ENCODE results near the gene PPP1R26.

The PPP1R26 gene

DNA sequence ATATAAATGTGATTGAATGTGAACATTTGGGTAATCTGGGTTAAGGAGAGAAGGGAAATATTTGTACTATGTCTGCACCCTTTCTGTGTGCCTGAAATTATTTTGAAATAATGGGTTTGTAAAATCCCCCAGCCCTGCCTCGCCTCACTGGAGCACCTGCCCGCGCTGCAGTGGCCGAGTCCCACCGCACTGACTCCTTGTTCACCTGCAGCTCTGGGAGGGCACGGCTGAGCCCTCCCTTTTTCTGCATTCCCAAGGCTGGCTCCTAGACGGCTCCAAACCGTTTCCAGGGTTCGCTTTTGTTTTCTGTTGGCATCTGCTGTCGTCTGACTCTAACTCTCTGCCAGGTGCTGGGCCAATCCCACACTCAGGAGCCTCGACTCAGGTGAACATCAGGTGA, 17.6 kb upstream of the PPP1R26 start:
- DNase-seq, result no peak

GRCh38 chr9:135463140-135463539, 16.4 kb upstream of the PPP1R26 start:
- DNase-seq, result no peak

GRCh38 chr9:135464181-135464580, 15.4 kb upstream of the PPP1R26 start:
- no peak for DNase-seq

DNA sequence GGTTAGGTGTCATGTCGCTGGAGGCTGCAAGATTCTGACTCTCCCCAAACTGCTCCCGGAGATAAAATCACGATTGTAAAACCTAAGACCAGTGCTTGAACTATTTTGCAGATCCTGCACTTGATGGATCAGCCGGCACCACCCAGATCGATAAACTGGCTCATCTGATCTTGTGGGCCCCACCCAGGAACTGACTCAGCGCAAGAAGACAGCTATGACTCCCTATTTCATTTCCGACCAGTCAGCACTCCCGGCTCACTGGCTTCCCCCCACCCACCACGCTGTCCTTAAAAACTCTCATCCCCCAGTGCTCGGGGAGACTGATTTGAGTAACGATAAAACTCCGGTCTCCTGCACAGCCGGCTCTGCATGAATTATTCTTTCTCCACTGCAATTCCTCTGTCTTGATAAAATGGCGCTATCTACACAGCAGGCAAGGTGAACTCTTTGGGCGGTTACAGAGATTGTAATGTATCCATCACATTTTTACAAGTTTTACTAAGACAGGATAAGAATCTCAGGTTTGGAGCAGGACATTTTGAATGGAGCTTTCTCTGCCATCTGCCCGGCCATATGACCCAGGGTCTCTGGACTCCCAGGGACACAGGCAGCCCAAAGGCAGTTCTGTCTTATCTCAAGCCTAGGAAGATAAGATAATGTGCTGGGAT, 10.6 kb upstream of the PPP1R26 start:
- peak; percentile 45 for DNase-seq

DNA sequence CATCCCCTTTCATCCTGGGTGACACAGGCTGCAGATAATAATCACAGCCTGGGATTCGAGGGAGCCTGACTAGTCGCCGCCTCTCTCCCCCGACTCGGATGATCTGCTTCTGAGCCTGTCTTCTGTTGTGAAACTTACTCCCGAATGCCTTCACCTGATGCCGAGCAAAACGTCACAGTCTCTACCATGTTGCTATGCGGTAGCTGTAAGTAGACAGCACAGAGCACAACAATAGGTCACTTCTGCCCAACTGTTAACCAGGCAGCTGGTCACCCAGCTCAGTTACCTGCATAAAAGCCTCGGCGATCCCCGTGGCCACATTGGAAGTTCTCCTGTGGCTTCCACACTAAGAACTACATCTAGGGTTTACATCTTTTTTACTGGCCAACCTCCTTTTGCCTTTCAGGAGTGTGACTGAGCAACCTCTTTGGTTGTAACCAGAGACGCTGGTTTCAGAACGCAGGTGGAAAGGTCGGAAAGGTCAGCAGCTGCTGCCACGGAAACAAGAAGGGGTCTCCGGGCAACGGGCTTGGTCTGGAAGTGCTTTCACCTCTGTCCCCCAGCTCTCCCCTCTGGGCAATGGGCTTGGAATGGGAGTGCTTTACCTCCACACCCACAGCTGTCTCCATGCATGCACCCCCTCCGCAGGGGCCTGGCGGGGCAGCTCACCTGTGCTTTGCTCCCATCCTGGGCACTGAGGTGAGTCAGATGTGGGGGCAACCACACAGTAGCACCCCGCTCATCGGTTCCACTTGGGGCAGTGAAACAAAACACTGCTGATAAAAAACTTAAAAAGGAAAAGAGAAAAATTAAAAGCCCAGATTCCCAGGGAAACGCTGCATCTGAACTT, 7.6 kb upstream of the PPP1R26 start:
- no peak for DNase-seq

DNA sequence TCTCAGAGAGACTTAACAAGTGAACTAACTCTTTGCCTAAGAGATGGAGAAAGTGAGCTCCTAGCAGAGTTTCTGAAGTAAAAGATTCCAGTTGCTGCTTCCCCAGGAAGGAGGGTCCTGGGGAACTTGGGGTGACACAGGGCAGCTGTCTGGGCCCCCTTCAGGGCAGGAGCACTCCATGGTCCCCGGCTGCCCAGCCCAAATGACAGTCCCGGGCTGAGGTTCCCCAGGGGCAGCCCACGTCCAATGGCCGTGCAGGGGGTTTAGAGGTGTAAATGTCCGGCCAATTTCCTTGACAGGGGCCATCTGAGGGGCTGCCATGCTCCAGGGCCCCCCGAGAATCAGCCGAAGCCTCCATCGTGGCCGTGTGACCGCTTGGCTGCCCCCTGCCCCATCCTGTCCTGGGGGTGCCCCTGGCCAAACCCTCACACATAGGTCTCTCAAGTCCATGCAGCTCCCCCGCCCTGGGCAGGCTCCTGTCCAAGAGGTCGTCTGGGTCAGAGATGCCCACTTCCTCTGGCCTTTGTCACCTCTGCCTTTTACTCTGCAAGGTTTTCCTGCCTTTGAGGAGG, 5.5 kb upstream of the PPP1R26 start:
- DNase-seq, result no peak

DNA sequence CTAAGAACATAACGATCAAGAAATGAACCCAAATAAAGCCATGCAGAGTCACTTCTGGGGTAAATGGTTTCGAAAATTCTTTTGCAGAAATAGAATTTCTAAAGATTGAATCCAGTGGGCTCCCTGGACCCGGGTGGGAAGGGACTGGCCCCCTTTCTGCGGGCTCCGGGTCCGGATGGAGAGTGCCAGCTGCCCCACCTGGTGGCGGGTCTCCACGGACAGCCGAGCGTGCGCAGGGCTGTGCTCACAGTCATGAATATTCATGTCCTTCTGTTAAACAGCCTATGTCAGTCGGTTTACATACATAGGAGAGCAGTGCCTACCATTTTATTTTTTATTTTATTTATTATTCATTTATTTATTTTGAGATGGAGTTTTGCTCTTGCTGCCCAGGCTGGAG, 4.7 kb upstream of the PPP1R26 start:
- no peak for DNase-seq

GRCh38 chr9:135476561-135477355, 2.8 kb upstream of the PPP1R26 start:
- DNase-seq, result no peak

- no peak for DNase-seq
These were observed 1.4 kb upstream of the PPP1R26 start for GRCh38 chr9:135478191-135478590.

DNA sequence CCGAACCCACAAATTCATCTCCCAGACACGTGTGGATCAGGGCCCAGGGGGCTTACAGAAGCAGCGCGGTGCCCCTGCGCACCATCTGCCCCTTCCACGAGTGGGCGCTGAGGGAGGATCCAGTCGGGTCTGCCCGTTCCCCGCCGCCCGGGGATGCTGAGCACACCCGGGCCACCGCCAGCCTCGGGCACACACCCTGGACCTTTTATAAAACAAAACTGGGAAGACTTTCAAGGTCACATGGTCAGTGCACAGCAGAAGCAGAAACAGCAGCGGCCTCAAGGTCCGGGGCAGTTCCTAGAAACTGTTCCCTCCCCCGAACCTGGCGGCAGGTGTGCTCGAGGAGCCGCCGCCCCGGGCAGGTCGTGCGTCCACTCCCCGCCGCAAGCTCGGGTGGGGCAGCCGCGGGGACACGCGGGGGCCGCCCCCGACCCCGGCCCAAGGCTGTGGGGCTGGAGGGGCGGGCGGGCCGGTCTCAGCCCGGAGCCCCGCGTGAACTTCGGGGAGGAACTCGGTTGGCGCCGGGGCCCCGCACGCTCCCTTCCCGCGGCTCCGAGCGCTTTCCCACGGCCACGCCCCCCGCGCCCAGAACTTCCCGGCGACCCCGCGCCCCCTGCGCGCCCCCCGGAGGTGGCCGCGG, 633 bp upstream of the PPP1R26 start:
- DNase-seq, result no peak

GRCh38 chr9:135480071-135480939, 723 bp downstream of the PPP1R26 start:
- no peak for DNase-seq

DNA sequence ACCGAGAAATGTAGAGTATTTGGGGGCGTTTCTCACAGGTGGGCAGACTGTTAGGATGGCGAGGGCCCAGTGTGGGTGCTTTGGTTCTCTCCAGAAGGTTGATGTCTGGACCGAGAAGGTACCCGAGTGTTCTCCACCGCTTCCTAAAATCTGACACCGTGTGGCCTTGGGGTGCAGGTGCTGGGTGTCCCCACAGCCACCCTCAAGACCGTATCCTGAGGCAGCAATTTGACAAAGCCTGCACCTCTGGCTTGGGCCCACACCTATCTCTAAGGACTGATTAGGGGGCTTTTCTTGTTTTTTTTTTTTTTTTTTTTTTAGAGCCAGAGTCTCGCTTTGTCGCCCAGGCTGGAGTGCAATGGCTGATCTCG, 1.3 kb downstream of the PPP1R26 start:
- no peak for DNase-seq

- DNase-seq, result no peak
These were observed 2.6 kb downstream of the PPP1R26 start for GRCh38 chr9:135482015-135482754.

DNA sequence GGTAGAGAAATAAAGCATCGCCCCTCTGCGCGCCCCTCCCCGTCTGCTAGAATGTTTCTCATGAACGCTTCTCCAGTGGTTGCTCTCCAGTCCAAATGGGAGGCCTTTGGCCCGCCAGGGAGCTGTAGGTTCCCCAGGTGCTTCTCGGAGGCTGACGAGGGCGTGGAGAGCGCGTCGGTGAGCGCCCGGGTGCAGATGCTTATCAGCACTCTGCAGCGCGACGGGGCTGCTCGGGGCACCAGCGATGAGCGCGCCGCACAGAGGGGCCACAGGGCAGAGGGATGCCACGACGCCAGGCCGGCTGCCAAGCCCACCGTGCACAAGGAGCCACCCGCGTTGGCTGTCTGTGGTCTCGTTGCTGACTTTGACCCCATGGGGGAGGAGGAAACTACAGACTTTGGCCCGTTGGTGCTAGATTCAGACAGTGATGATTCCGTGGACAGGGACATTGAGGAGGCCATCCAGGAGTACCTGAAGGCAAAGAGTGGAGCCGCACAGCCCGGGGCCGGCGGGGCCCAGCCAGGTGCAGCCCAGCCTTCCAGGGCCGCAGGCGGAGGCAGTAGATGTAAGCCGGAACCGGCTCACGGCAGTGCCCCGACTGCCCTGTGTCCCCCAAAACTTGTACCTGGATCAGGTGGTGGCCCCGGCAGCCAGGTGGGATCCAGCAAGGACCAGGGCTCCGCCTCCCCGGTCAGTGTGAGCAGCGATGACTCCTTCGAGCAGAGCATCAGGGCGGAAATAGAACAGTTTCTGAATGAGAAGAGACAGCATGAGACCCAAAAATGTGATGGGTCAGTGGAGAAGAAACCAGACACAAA, 5.1 kb downstream of the PPP1R26 start:
- no peak for DNase-seq

DNA sequence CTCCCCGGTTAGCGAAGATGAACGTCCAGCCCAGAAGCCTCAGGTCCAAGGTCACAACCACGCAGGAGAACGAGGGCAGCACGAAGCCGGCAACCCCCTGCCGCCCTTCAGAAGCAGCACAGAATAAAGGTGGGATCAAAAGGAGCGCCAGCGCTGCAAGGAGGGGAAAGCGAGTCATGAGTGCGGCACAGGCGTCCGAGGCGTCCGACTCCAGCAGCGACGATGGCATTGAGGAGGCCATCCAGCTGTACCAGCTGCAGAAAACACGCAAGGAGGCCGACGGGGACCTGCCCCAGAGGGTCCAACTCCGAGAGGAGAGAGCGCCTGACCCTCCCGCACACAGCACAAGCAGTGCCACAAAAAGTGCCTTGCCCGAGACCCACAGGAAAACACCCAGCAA, 5.8 kb downstream of the PPP1R26 start:
- DNase-seq, result no peak

GRCh38 chr9:135485832-135486231, 6.2 kb downstream of the PPP1R26 start:
- no peak for DNase-seq

DNA sequence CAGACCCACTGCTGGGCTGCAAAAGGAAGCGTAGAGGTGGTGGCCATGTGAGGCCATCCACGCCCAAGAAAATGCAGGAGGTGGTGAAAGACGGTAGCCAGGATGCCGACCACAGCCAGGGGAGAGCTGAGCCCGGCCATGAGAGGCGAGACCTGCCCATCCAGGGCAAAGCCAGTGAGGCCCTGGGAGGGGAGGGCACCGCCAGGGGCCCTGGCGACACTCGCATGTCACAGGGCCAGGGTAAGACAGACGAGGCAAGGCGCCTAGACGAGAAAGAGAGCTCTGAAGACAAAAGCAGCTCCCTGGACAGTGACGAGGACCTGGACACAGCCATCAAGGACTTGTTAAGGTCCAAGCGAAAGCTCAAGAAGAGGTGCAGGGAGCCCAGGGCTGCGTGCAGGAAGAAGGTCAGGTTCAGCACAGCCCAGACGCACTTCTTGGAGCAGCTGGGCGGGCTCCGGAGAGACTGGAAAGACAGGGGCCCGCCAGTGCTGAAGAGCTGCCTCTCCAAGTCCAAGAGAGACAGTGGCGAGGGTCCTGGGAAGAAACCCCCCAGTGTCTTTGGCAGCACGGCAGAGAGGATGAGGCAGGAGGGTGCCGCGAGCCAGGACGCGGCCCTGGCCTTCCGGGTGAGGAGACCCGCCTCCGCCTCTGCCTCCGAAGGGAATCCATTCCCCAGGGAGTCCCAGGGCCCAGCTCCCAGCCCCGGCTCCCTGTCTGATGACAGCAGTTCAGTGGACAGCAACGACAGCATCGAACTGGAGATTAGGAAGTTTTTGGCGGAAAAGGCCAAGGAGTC, 6.9 kb downstream of the PPP1R26 start:
- no peak for DNase-seq

- no peak for DNase-seq
These were observed 7.9 kb downstream of the PPP1R26 start for GRCh38 chr9:135487281-135488012.

- no peak for DNase-seq
These were observed 8.4 kb downstream of the PPP1R26 start for GRCh38 chr9:135488013-135488330.

Measured in activated CD4-positive, CD25-positive, alpha-beta regulatory T cell treated with anti-CD3 and anti-CD28 coated beads, Interleukin-2, amount 50 U/mL, for 72 hours (primary cell).